ENCODE measurements around the gene CYB561D2. TPM values are rescaled to one million over a fixed set of nuclear protein-coding genes. Genes with fewer than 3 reads are reported as not detected.
A peak's percentile ranks its signal among the peaks of the same experiment; 100 is the strongest.

The CYB561D2 gene
- total and polyA plus RNA-seq, 2 of the 13 experiments (the other 11 are each of a cell fraction or from before 2014, with no cell fraction given), result 11.1 to 17.2 TPM

DNA sequence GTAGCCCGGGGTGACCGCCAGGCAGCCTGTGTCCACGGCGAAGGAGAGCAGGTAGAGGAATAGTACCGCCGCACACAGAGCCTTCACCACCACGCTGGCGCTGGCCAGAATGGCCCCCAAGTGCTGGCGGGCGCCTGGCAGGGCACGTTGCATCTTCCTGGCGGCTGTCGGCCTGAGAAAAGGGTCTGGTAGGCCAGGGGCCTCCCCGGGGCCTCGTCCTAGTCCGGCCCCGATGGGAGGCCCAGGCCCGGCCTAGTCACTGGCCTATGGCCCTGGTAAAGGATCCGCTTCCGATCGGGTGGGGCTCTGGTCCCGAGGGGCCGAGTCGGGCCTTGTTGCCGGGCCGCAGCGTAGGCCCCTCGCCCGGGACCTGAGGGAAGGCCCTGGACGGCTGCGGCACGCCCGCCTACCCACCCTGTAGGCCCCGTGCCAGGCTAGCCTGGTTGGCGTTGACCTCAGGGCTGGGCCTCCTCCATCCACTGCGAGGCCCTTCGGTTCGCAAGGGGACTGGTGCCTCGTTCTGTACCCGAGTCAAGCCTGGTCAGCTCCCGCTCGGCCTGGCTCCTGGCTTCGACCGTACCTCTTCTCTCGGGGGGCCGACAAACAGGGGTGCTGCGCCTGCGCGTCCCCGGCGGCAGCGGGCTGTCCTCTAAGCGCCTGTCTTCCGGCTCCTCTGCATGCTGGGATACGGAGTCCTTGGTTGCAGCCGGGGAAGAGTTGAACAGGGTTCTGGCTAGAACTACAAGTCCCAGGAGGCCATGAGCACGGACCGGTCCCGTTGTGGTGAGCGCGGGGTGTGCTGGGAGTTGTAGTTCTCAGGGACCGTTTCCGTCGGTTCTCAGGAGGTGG is 8.5 kb downstream of the CYB561D2 start, which contains the start of gene TMEM115 (continued):
- TF ChIP-seq, protein P1, sequence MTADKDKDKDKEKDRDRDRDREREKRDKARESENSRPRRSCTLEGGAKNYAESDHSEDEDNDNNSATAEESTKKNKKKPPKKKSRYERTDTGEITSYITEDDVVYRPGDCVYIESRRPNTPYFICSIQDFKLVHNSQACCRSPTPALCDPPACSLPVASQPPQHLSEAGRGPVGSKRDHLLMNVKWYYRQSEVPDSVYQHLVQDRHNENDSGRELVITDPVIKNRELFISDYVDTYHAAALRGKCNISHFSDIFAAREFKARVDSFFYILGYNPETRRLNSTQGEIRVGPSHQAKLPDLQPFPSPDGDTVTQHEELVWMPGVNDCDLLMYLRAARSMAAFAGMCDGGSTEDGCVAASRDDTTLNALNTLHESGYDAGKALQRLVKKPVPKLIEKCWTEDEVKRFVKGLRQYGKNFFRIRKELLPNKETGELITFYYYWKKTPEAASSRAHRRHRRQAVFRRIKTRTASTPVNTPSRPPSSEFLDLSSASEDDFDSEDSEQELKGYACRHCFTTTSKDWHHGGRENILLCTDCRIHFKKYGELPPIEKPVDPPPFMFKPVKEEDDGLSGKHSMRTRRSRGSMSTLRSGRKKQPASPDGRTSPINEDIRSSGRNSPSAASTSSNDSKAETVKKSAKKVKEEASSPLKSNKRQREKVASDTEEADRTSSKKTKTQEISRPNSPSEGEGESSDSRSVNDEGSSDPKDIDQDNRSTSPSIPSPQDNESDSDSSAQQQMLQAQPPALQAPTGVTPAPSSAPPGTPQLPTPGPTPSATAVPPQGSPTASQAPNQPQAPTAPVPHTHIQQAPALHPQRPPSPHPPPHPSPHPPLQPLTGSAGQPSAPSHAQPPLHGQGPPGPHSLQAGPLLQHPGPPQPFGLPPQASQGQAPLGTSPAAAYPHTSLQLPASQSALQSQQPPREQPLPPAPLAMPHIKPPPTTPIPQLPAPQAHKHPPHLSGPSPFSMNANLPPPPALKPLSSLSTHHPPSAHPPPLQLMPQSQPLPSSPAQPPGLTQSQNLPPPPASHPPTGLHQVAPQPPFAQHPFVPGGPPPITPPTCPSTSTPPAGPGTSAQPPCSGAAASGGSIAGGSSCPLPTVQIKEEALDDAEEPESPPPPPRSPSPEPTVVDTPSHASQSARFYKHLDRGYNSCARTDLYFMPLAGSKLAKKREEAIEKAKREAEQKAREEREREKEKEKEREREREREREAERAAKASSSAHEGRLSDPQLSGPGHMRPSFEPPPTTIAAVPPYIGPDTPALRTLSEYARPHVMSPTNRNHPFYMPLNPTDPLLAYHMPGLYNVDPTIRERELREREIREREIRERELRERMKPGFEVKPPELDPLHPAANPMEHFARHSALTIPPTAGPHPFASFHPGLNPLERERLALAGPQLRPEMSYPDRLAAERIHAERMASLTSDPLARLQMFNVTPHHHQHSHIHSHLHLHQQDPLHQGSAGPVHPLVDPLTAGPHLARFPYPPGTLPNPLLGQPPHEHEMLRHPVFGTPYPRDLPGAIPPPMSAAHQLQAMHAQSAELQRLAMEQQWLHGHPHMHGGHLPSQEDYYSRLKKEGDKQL (CRISPR knock-in tag; IDR thresholded peaks at IDR 0.05; ENCODE audit: low read depth), result no peak
- TF ChIP-seq ATAD3A (CRISPR knock-in tag; IDR thresholded peaks at IDR 0.05), result no peak
- TF ChIP-seq, protein P2, sequence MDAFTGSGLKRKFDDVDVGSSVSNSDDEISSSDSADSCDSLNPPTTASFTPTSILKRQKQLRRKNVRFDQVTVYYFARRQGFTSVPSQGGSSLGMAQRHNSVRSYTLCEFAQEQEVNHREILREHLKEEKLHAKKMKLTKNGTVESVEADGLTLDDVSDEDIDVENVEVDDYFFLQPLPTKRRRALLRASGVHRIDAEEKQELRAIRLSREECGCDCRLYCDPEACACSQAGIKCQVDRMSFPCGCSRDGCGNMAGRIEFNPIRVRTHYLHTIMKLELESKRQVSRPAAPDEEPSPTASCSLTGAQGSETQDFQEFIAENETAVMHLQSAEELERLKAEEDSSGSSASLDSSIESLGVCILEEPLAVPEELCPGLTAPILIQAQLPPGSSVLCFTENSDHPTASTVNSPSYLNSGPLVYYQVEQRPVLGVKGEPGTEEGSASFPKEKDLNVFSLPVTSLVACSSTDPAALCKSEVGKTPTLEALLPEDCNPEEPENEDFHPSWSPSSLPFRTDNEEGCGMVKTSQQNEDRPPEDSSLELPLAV (CRISPR knock-in tag; conservative IDR thresholded peaks at IDR 0.05; ENCODE audit: low read depth), result no peak
- TF ChIP-seq ELF4 (CRISPR knock-in tag; IDR thresholded peaks at IDR 0.05; ENCODE audit: borderline replicate concordance), result peak; percentile 73; the same call in 1 of the 2 replicates
- no peak for TF ChIP-seq BRCA1 (CRISPR knock-in tag; IDR thresholded peaks at IDR 0.05)
- no peak for TF ChIP-seq TEAD3 (CRISPR knock-in tag; optimal IDR thresholded peaks at IDR 0.05; ENCODE audit: borderline replicate concordance)
- TF ChIP-seq WIZ (CRISPR knock-in tag; IDR thresholded peaks at IDR 0.05), result peak; percentile 52
- peak; percentile 39; the same call in 1 of the 2 replicates for TF ChIP-seq ZC3H4 (CRISPR knock-in tag; IDR thresholded peaks at IDR 0.05; ENCODE audit: borderline replicate concordance)
- TF ChIP-seq ZBTB37 (CRISPR knock-in tag; IDR thresholded peaks at IDR 0.05), result no peak
- peak in 1 of 2 experiments; percentile 46; a peak in 1 of 4 replicates for TF ChIP-seq EP300 (IDR thresholded peaks at IDR 0.05; ENCODE audit: low read depth in 2 of 2, low read length in 2 of 2)
- no peak for TF ChIP-seq EP300 (CRISPR knock-in tag; IDR thresholded peaks at IDR 0.05; ENCODE audit: borderline replicate concordance)
- TF ChIP-seq HNRNPLL (IDR thresholded peaks at IDR 0.05; ENCODE audit: low read depth, low read length, poor library complexity, severe bottlenecking), result peak; percentile 55
- TF ChIP-seq ZBTB3 (CRISPR knock-in tag; IDR thresholded peaks at IDR 0.05; ENCODE audit: borderline replicate concordance, low read depth), result no peak
- peak; percentile 79 for TF ChIP-seq HNF1B (CRISPR knock-in tag; IDR thresholded peaks at IDR 0.05)
- peak; percentile 58; the same call in 1 of the 2 replicates for TF ChIP-seq DNMT3B (CRISPR knock-in tag; conservative IDR thresholded peaks at IDR 0.05)
